ENCODE data around the gene PDCD4. TPM values are rescaled to one million over a fixed set of nuclear protein-coding genes. Genes with fewer than 3 reads are reported as not detected.

PDCD4 gene
- total and polyA plus RNA-seq, 10 of the 15 experiments (the other 5 are each of a cell fraction or from before 2014, with no cell fraction given): 101 to 372 (median 171) TPM

GRCh38 chr10:110901954-110902819 is 30.5 kb downstream of the PDCD4 start (continued):
- TF ChIP-seq, protein P1, sequence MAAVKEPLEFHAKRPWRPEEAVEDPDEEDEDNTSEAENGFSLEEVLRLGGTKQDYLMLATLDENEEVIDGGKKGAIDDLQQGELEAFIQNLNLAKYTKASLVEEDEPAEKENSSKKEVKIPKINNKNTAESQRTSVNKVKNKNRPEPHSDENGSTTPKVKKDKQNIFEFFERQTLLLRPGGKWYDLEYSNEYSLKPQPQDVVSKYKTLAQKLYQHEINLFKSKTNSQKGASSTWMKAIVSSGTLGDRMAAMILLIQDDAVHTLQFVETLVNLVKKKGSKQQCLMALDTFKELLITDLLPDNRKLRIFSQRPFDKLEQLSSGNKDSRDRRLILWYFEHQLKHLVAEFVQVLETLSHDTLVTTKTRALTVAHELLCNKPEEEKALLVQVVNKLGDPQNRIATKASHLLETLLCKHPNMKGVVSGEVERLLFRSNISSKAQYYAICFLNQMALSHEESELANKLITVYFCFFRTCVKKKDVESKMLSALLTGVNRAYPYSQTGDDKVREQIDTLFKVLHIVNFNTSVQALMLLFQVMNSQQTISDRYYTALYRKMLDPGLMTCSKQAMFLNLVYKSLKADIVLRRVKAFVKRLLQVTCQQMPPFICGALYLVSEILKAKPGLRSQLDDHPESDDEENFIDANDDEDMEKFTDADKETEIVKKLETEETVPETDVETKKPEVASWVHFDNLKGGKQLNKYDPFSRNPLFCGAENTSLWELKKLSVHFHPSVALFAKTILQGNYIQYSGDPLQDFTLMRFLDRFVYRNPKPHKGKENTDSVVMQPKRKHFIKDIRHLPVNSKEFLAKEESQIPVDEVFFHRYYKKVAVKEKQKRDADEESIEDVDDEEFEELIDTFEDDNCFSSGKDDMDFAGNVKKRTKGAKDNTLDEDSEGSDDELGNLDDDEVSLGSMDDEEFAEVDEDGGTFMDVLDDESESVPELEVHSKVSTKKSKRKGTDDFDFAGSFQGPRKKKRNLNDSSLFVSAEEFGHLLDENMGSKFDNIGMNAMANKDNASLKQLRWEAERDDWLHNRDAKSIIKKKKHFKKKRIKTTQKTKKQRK (IDR thresholded peaks at IDR 0.05; ENCODE audit: low read depth, low read length): no peak
- no peak for TF ChIP-seq MTA2 (IDR thresholded peaks at IDR 0.05; ENCODE audit: low read depth)

GRCh38 chr10:110903280-110904278 is 31.9 kb downstream of the PDCD4 start:
- no peak overlapping the region for H3K9ac ChIP-seq (ENCODE audit: control insufficient read depth, insufficient read depth, low read length)
- FAIRE-seq (no peak), ATAC-seq (peak; percentile 84), DNase-seq (ENCODE audit: low read depth, low spot score) (no peak)
- no peaks in the 10 kb centered on the region for H3K9me3 ChIP-seq (replicated peaks; ENCODE audit: control insufficient read depth, insufficient read depth, low read length)
- no peaks in the 10 kb centered on the region for H3K79me2 ChIP-seq (ENCODE audit: control insufficient read depth, insufficient read depth, low read length)
- ChIA-PET CTCF (interaction anchor here (0.6 to 3.0 kb wide), 5 partner anchors 10 to 100 kb away, joined by 3 to 9 read pairs (median 3); no protein-coding TSS in a partner anchor), POLR2A (interaction anchor here (1.6 kb wide), 1 partner anchor 14 kb away, joined by 5 read pairs; no protein-coding TSS in a partner anchor), SMC1A (ENCODE audit: uncharacterized antibody, unreplicated experiment) (interaction anchor here (1.0 to 15.0 kb wide), 9 partner anchors 10 to 295 kb away, joined by 3 to 221 read pairs (median 5); partner anchors contain the start of genes BBIP1 and SHOC2), RAD21 (ENCODE audit: unreplicated experiment) (interaction anchor here (1.1 to 3.7 kb wide), 5 partner anchors 8 to 130 kb away, joined by 3 to 19 read pairs (median 4); partner anchors contain the start of genes BBIP1 and SHOC2)
- H2AFZ ChIP-seq (ENCODE audit: control insufficient read depth, low read depth, low read length): no peak overlapping the region
- H3K27me3 ChIP-seq (replicated peaks in 1 of 2; ENCODE audit: control insufficient read depth in 2 of 2, insufficient read depth in 2 of 2, low read length in 1 of 2): no peaks in the 10 kb centered on the region
- no peak overlapping the region for H3K4me2 ChIP-seq (ENCODE audit: control insufficient read depth, insufficient read depth)
- in situ Hi-C loops (cut with MboI) (loop anchor here (5.0 to 10.0 kb wide), 2 partner anchors 296 to 301 kb away; no protein-coding TSS in a partner anchor), intact Hi-C loops (cut with micrococcal nuclease; ENCODE audit: unreplicated experiment) (loop anchor here (5.0 kb wide), 1 partner anchor 291 kb away; no protein-coding TSS in a partner anchor)
- WGBS (ENCODE audit: insufficient coverage, insufficient replicate concordance, low lambda C conversion rate, missing lambda C conversion rate): 44% methylated on average over 3 of the region's 3 CpGs
- peaks cover 7% of the 10 kb centered on the region; the same call in 1 of the 2 replicates for H3K4me1 ChIP-seq (ENCODE audit: control insufficient read depth, insufficient read depth, low read length)
- H3K4me3 ChIP-seq: no peak overlapping the region
- H3K36me3 ChIP-seq (ENCODE audit: control insufficient read depth in 2 of 2, insufficient read depth in 2 of 2, low read length in 1 of 2): no peaks in the 10 kb centered on the region; a peak in 2 of 4 replicates
- H4K20me1 ChIP-seq (ENCODE audit: control insufficient read depth, insufficient read depth): no peaks in the 10 kb centered on the region
- no peak overlapping the region for H3K27ac ChIP-seq (ENCODE audit: control insufficient read depth, insufficient read depth)
- no TSS peak for BruUV-seq (replicated peaks)
- TF ChIP-seq NBN (IDR thresholded peaks at IDR 0.05): no peak
- no peak for TF ChIP-seq E2F8 (IDR thresholded peaks at IDR 0.05; ENCODE audit: low read depth, partially characterized antibody)
- TF ChIP-seq RB1 (IDR thresholded peaks at IDR 0.05; ENCODE audit: borderline replicate concordance): no peak
- no peak for TF ChIP-seq MTA2 (IDR thresholded peaks at IDR 0.05; ENCODE audit: low read depth)
- no peak for TF ChIP-seq ZSCAN29 (IDR thresholded peaks at IDR 0.05)
- TF ChIP-seq SRF (IDR thresholded peaks at IDR 0.05; ENCODE audit: low read depth in 2 of 2, low read length in 2 of 2): no peak
- no peak for TF ChIP-seq USF2 (IDR thresholded peaks at IDR 0.05; ENCODE audit: borderline replicate concordance, low read depth, low read length)
- TF ChIP-seq NFIC (IDR thresholded peaks at IDR 0.05; ENCODE audit: low read depth, low read length): no peak
- TF ChIP-seq LARP7 (IDR thresholded peaks at IDR 0.05): no peak
- TF ChIP-seq FOXK2 (IDR thresholded peaks at IDR 0.05): no peak

All from GM12878 (cell line).